Memory B cell (primary cell): ENCODE measurements around the gene SYTL5.

Source experiments
- ATAC-seq: fragments of 150-1000 bp; cut with Tn5 transposase; 2 replicates; pipeline ENCODE4 v1.10.0; 2021; ENCODE audit warnings: low read depth, mild to moderate bottlenecking, moderate library complexity
- DNase-seq, 2 donors: peaks; one replicate each; pipeline ENCODE4 v3.0.0; 2022; ENCODE audit warnings: low spot score in 2 of 2
- H3K27ac Mint-ChIP-seq: one replicate; pipeline ENCODE4 v1.8.0; 2022; ENCODE audit warnings: mild to moderate bottlenecking, moderate library complexity, mixed read lengths
- H3K27me3 Mint-ChIP-seq: one replicate; pipeline ENCODE4 v1.8.0; 2022; ENCODE audit warnings: mixed read lengths
- H3K36me3 Mint-ChIP-seq: one replicate; pipeline ENCODE4 v1.8.0; 2022; ENCODE audit warnings: mild to moderate bottlenecking, mixed read lengths
- H3K4me1 Mint-ChIP-seq: one replicate; pipeline ENCODE4 v1.8.0; 2022; ENCODE audit warnings: mixed read lengths
- H3K4me3 Mint-ChIP-seq: one replicate; pipeline ENCODE4 v1.8.0; 2022; ENCODE audit warnings: mild to moderate bottlenecking, moderate library complexity, mixed read lengths
- H3K9me3 Mint-ChIP-seq: one replicate; pipeline ENCODE4 v1.8.0; 2022; ENCODE audit warnings: mixed read lengths

SYTL5 gene

DNA sequence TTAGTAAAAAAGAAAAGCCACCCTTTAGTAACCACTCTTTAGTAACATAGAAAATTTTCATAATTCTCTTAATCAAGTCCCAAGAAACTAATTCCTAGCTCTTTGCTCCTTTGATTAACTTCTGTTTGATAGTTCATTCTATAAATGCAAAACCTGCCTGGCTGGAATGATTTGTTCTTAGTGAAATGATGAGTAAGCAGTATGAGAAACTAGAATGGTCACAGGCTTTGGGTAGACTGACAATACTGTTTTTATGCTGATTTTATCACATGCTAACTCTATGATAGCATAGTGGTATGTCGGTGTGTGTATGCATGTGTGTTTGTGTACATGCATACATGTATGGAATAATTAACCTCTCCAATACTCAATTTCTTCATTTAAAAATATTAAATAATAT lies 81.2 kb downstream of the SYTL5 start:
- no peak for DNase-seq
- H3K36me3 Mint-ChIP-seq, result no peaks in the 10 kb centered on the region
- no peaks in the 10 kb centered on the region for H3K4me1 Mint-ChIP-seq
- no peaks in the 10 kb centered on the region for H3K9me3 Mint-ChIP-seq
- no peak overlapping the region for H3K27ac Mint-ChIP-seq
- no peak overlapping the region for H3K4me3 Mint-ChIP-seq
- ATAC-seq, result no peak
- peaks cover 2% of the 10 kb centered on the region for H3K27me3 Mint-ChIP-seq

DNA sequence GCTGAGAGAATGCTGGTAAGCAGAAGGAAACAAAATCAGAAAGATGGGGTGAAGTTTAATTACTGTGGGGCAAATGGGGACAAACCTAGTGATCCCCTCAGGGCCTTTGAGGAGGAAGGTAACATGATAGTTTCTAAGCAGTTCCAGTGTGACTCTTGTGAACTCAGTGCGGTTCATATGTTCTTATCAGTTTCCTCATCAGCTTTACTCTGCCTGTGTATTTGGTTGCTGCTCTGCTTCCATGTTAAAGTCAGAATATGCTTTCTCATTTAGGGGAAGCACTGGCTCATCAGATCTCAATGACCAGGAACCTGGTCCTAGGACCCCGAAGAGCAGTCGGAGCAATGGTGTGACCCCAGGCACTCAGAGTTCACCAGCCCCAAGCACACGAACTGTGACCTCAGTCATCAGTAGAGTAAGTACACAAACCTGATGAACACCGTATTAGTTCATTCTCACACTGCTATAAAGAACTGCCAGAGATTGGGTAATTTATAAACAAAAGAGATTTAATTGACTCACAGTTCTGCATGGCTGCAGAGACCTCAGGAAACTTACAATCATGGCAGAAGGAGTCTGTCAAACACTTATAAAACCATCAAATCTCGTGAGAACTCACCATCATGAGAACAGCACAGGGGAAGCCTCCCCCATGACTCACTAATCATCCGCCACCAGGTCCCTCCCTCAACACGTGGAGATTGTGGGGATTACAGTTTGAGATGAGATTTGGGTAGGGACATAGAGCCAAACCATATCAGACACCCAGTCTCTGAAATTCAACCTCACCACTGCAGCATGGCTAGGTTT lies 83.0 kb downstream of the SYTL5 start:
- peaks cover 2% of the 10 kb centered on the region for H3K27me3 Mint-ChIP-seq
- ATAC-seq, result no peak
- no peak for DNase-seq
- H3K9me3 Mint-ChIP-seq, result no peaks in the 10 kb centered on the region
- H3K36me3 Mint-ChIP-seq, result no peaks in the 10 kb centered on the region
- H3K4me3 Mint-ChIP-seq, result no peak overlapping the region
- no peak overlapping the region for H3K27ac Mint-ChIP-seq
- H3K4me1 Mint-ChIP-seq, result no peaks in the 10 kb centered on the region

DNA sequence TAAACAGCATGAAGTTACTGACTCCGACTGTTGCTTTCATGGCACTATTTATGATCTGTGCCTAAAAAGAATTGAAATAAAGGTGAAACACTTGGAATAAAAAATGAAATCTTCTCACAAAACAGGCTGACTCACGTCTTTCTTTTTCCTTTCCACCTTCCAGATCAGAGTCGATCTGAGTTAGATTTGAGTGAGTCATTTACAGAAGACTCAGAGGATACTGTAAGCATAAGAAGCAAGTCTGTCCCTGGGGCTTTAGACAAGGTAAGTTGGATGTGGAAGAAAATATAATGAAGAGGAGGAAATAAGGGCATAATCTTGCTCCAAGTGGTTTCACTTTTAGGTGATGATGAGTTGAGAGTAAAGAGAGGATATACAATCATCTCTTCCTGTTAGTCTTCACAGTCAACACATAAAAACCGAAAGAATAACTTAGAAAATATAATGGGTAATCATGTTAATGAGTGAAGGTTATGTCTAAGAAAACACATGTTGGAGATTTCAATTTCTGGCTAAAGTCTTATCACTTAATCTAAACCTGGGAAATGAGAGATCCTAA lies 89.7 kb downstream of the SYTL5 start:
- Mint-ChIP-seq H3K27me3 (no peaks in the 10 kb centered on the region), H3K4me1 (no peaks in the 10 kb centered on the region), H3K4me3 (no peak overlapping the region), H3K9me3 (peaks cover 2% of the 10 kb centered on the region), H3K27ac (no peak overlapping the region), H3K36me3 (no peaks in the 10 kb centered on the region)
- ATAC-seq, result no peak
- DNase-seq, result no peak

DNA sequence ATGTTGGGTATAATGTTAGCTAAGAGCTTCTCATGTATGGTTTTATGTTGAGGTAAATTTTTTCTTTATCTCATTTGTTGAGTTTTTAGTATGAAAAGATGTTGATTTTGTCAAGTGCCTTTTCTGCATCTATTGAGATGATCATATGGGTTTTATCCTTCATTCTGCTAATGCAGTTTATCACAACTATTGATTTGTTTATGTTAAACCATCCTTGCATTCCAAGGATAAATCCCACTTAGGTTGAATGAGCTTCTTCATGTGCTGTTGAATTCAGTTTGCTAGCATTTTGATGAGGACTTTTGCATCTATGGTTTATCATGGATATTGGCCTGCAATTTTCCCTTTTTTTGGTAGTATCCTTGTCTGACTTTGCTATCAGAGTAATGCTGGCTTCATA lies 93.3 kb downstream of the SYTL5 start:
- Mint-ChIP-seq H3K27me3 (no peaks in the 10 kb centered on the region), H3K27ac (no peak overlapping the region), H3K4me1 (peaks cover 2% of the 10 kb centered on the region), H3K36me3 (no peaks in the 10 kb centered on the region), H3K4me3 (no peak overlapping the region), H3K9me3 (peaks cover 2% of the 10 kb centered on the region)
- ATAC-seq, result no peak
- no peak for DNase-seq

DNA sequence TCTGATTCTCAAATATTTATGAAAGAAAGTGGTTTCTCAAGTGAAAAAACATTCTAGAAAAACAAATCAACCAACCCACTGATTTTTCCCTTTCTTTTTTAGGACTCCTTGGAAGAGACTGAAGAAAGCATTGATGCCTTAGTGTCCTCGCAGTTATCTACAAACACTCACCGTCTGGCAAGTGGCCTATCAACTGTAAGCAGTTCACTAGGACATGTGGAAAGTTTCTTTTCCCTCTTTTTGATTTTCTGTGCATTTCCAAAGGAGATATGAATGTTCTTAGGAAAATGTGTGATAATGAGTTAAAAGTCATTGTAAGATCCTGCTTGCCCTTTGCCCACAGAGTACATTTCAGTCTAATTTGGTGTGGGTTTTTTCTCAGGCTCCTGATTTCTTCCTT lies 95.9 kb downstream of the SYTL5 start:
- ATAC-seq (no peak), DNase-seq (no peak)
- peaks cover 2% of the 10 kb centered on the region for H3K9me3 Mint-ChIP-seq
- no peak overlapping the region for H3K4me3 Mint-ChIP-seq
- H3K27ac Mint-ChIP-seq, result no peak overlapping the region
- H3K4me1 Mint-ChIP-seq, result peaks cover 2% of the 10 kb centered on the region
- no peaks in the 10 kb centered on the region for H3K27me3 Mint-ChIP-seq
- H3K36me3 Mint-ChIP-seq, result no peaks in the 10 kb centered on the region

DNA sequence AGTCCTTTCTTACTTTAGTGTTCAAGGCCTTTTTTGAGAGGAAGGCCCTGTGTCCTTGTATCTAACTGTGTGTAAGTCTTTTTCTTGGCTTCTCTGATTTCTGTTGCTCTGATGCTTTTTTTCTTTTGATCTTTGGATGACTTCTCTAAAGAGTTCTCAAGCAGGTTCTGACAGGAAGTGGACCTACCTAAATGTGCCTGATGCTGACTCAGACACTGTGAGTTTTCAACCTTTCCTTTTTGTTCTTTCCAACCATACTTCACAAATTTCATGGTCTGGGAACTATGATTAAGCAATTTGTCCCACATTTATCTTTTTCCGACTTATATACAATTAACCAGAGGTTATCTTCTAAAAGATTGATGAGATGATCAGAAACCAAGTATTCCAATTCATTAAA lies 96.5 kb downstream of the SYTL5 start:
- H3K27me3 Mint-ChIP-seq, result no peaks in the 10 kb centered on the region
- DNase-seq, result no peak
- no peak overlapping the region for H3K4me3 Mint-ChIP-seq
- H3K9me3 Mint-ChIP-seq, result peaks cover 2% of the 10 kb centered on the region
- no peaks in the 10 kb centered on the region for H3K36me3 Mint-ChIP-seq
- H3K27ac Mint-ChIP-seq, result no peak overlapping the region
- no peak for ATAC-seq
- peaks cover 2% of the 10 kb centered on the region for H3K4me1 Mint-ChIP-seq

DNA sequence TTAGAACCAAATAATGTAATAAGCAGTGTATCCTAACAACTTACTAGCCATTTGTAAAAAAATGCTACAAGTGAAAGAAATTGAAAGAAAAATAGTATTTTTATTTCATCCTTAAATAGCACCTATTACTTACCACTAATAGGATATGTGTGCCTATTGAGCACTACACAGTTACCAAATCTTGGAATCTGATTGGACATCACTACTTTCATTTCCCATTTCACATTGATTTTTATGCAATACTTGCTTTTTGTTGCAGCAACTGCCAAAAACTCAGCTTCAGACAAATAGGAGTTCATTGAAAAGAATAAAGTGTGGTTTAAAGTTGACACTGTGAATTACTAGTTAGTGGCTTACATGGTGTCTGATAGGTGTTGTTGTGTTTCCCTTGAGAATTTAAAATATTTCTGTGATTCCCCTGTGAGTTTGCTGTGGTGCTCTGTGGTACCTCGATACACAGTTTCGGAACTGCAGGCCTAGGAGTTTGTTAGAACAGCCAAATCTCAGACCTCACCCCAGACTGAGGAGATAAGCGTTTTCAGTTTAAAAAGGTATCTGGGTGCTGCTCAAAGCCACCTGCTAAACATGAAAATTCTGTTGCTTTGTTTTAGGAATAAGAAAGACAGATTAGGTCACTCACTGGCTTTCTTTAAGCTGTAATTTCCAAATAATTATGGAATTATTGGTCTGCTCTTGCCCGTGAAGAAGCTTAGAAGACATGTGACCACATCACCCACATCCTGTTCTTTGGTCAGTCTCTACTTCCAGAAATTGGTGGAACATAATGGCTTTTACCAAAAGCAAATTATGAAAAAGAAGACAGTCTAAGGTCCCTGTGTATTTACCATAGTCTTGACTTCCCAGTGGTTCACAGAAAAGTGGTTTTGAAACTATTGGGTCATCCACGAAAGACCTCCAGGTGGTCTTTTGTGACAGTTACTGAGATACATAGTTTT lies 97.8 kb downstream of the SYTL5 start:
- DNase-seq (no peak), ATAC-seq (no peak)
- Mint-ChIP-seq H3K4me3 (no peak overlapping the region), H3K9me3 (no peaks in the 10 kb centered on the region), H3K27me3 (no peaks in the 10 kb centered on the region), H3K4me1 (peaks cover 2% of the 10 kb centered on the region), H3K36me3 (no peaks in the 10 kb centered on the region), H3K27ac (no peak overlapping the region)

DNA sequence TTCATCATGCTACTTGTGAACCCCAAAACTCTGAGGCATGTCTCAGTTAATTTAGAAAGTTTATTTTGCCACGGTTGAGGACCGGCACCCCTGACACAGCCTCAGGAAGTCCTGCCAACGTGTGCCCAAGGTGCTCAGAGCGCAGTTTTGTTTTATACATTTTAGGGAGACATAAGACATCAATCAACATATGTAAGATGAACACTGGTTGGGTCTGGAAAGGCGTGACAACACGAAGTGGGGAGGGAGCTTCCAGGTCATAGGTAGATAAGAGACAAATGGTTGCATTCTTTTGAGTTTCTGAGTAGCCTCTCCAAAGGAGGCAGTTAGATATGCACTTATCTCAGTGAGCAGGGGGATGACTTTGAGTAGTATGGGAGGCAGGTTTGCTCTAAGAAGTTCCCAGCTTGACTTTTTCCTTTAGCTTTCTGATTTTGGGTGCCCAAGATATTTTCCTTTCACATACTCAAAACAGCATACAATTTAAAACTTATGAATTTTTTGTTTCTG lies 98.9 kb downstream of the SYTL5 start:
- H3K36me3 Mint-ChIP-seq, result no peaks in the 10 kb centered on the region
- no peak overlapping the region for H3K27ac Mint-ChIP-seq
- H3K27me3 Mint-ChIP-seq, result peaks cover 2% of the 10 kb centered on the region
- ATAC-seq, result no peak
- H3K9me3 Mint-ChIP-seq, result no peaks in the 10 kb centered on the region
- DNase-seq, result no peak
- H3K4me3 Mint-ChIP-seq, result no peak overlapping the region
- peaks cover 2% of the 10 kb centered on the region for H3K4me1 Mint-ChIP-seq

DNA sequence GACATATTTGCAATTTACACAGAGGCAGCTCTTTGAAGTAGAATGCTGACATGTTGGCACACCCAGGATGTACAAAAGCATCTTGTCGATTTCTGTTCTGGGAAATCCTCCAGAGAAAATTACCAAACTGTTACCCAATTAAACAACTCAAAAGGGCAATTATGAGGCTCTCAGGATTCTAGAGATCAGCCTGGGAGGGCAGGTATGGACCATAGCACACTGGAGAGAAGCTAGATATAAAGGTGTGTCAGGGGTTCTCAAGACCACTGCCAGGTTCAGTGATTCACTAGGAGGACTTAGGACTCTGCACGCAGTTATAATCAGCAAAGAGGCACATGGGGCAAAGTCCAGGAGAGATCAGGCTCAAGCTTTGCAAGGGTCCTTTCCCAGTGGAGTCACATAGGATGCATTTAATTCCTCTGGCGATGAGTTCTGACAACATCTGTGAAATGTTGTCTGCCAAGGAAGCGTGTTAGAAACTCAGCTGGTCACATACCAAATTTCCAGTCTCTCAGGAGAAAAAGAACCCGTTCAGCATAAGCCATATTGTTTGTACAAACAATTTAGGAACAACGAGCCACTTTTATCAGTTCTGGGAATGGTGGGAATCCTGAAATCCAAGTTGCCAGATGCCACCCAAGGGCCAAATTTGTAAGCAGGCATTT lies 100.8 kb downstream of the SYTL5 start:
- Mint-ChIP-seq H3K4me3 (no peak overlapping the region), H3K9me3 (no peaks in the 10 kb centered on the region)

DNA sequence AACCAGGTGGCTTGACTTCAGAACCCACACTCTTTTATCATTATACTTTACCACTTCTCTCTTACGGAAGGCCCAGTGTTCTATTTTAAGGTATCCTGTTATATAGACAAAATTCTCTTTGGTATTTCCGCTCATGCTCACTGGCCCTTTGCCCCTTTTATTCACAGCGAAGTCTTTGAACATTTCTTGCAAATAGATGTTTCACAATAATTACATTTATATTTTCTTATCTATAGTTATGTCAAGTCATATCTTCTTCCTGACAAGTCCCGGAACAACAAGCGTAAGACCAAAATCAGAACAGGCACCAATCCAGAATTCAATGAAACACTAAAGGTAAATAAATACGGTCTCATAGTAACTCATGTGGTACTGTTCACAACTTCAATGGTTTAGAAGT lies 102.0 kb downstream of the SYTL5 start:
- no peak for DNase-seq
- no peak overlapping the region for H3K4me3 Mint-ChIP-seq
- H3K4me1 Mint-ChIP-seq, result peaks cover 2% of the 10 kb centered on the region
- H3K36me3 Mint-ChIP-seq, result no peaks in the 10 kb centered on the region
- no peak overlapping the region for H3K27ac Mint-ChIP-seq
- H3K27me3 Mint-ChIP-seq, result peaks cover 2% of the 10 kb centered on the region
- H3K9me3 Mint-ChIP-seq, result no peaks in the 10 kb centered on the region
- ATAC-seq, result no peak

More for the DNA sequence above, 100.8 kb downstream of the SYTL5 start:
- no peak overlapping the region for H3K27ac Mint-ChIP-seq
- peaks cover 2% of the 10 kb centered on the region for H3K27me3 Mint-ChIP-seq
- DNase-seq (no peak), ATAC-seq (no peak)
- peaks cover 2% of the 10 kb centered on the region for H3K4me1 Mint-ChIP-seq
- H3K36me3 Mint-ChIP-seq, result no peaks in the 10 kb centered on the region

DNA sequence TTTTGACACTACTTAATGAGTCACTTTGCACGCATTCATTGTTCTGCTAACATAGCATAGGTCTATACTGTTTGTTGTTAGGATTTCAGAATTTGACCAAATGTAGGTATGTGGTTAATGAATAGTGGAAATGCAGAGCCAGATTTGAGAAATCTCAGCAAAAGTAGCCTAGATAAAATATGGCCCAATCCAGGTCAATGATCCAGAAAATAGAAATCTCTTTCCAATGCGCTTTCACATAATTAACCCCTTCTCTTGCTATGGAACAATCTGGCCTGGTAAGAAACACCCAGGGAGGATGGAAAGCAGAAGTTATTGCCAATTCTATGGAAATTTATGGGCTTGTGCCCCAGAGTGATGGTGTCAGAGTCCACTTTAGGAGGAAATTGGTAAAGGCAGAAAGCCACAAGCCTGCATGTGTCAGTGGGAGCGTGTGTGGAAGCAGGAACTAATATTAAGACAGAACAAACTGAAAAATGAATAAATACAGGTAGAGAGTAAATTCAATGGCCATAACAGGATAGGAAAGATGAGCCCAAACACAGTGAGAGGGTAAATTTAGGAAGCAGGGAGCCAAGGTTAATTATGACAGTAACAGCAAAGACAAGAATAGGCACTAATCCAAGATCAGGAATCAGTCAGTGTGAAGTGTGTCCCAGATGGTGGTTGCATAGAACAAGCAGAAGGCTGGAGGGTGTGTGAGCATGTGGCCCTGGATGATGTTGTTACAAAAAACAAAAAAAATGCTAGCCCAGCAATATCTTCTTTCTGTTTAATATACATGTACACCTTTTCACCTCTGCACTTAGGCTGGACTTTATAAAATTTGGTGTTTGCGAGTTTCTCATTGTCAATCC lies 102.9 kb downstream of the SYTL5 start:
- no peak for DNase-seq
- H3K4me3 Mint-ChIP-seq, result no peak overlapping the region
- H3K27ac Mint-ChIP-seq, result no peak overlapping the region
- no peaks in the 10 kb centered on the region for H3K36me3 Mint-ChIP-seq
- no peaks in the 10 kb centered on the region for H3K9me3 Mint-ChIP-seq
- H3K27me3 Mint-ChIP-seq, result peaks cover 2% of the 10 kb centered on the region
- no peak for ATAC-seq
- no peaks in the 10 kb centered on the region for H3K4me1 Mint-ChIP-seq

DNA sequence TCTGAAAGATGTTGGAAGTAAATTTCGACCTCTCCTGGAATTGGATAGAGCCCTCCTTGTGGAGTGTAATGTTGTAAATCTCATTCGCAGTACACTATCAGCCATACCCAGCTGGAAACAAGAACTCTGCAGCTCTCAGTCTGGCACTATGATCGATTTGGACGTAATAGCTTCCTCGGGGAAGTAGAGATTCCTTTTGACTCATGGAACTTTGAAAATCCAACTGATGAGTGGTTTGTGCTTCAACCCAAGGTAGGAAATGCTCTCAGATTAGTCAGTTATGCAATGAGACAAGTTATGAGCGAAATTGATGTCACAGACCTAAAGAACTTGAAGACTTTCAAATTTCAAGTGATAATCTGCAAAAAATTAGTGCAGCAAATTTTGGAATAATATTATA lies 103.9 kb downstream of the SYTL5 start:
- H3K36me3 Mint-ChIP-seq, result no peaks in the 10 kb centered on the region
- ATAC-seq, result no peak

DNA sequence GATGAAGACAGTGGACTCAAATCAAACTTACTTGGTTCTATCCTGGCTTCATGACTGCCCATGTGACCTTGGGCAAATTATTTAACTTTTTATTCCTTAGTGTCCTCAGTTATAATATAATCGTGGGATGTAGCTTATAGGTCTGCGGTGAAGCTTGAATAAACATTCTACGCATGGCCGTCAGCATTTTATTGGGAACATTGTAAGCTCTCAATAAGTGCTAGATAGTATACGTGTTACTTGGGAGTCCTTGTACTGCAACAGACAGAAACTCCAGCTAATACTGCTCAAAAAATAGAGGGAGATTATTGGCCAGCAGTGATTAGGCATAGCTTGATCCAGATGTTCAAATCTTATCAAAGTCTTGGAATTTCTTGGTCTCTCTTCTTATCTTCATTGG lies 104.8 kb downstream of the SYTL5 start:
- no peak for DNase-seq
- Mint-ChIP-seq H3K36me3 (no peaks in the 10 kb centered on the region), H3K9me3 (no peaks in the 10 kb centered on the region), H3K4me1 (no peaks in the 10 kb centered on the region), H3K27me3 (peaks cover 2% of the 10 kb centered on the region), H3K27ac (no peak overlapping the region), H3K4me3 (no peak overlapping the region)
- ATAC-seq, result no peak

More for the DNA sequence above, 103.9 kb downstream of the SYTL5 start:
- Mint-ChIP-seq H3K4me1 (no peaks in the 10 kb centered on the region), H3K27ac (no peak overlapping the region), H3K27me3 (peaks cover 2% of the 10 kb centered on the region), H3K4me3 (no peak overlapping the region), H3K9me3 (no peaks in the 10 kb centered on the region)
- DNase-seq, result no peak
